ENCODE measurements around the gene RBM20. TPM values are rescaled to one million over a fixed set of nuclear protein-coding genes. Genes with fewer than 3 reads are reported as not detected.

RBM20 gene
- total RNA-seq, 1 experiment from 2014 or later, result 0.17 TPM

DNA sequence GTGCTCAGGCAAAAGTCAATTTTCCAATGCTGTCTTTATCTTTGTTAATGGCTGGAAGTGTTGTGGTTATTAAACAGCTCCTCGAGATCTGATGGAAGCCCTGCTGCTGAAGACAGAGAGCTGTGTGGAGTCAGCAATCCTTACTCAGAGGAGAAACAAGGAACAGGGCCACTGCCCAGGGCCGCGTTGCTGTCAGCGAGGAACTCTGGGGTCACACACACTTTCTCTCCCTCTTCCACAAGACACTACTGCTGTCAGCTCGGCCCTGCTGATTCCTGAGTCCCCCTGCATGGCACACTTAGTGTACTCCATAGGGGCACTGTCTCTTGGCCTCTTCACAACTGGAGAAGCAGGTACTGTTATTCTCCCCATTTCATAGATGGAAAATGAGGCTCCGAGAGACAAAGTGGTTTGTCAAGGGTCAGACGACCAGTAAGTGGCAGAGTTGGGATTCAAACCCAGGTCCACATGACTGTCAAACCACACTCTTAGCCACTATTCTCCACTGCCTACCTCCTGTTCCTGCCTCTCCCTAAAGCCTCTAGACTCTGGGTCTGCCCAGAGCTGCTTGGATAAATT is 198.3 kb downstream of the RBM20 start:
- Histone ChIP-seq H4K5ac (ENCODE audit: insufficient read length, low read depth, low read length) (no peak overlapping the region), H4K20me1 (ENCODE audit: control insufficient read depth, insufficient read depth, insufficient read length) (no peaks in the 10 kb centered on the region), H3K9me3 (ENCODE audit: control insufficient read depth, low read depth, low read length) (no peaks in the 10 kb centered on the region), H3K23me2 (ENCODE audit: insufficient read length, low read depth, low read length, poor library complexity, severe bottlenecking) (no peaks in the 10 kb centered on the region), H2BK12ac (ENCODE audit: insufficient read length, low read depth, low read length) (no peak overlapping the region), H3K27ac (ENCODE audit: insufficient read length, low read depth, low read length) (no peak overlapping the region), H4K8ac (replicated peaks; ENCODE audit: insufficient read length, low read depth, low read length) (no peak overlapping the region), H3K27me3 (ENCODE audit: insufficient read depth, low read length) (no peaks in the 10 kb centered on the region), H2BK15ac (ENCODE audit: low read depth, low read length) (no peak overlapping the region), H4K91ac (ENCODE audit: insufficient read length, low read depth, low read length) (no peak overlapping the region), H3T11ph (ENCODE audit: low read length) (no peak overlapping the region), H3K4ac (ENCODE audit: low read depth, low read length) (no peak overlapping the region), H3K23ac (ENCODE audit: insufficient read length, low read depth, low read length) (no peak overlapping the region), H2BK120ac (ENCODE audit: low read depth, low read length, poor library complexity, severe bottlenecking) (no peak overlapping the region), H3K18ac (ENCODE audit: insufficient read length, low read depth, low read length) (no peak overlapping the region), H3K14ac (ENCODE audit: insufficient read depth, low read length) (no peak overlapping the region; the same call in 1 of the 2 replicates), H3K4me2 (ENCODE audit: insufficient read depth, insufficient read length, low read length) (no peak overlapping the region), H2BK5ac (ENCODE audit: insufficient read length, low read length) (no peak overlapping the region), H2AFZ (ENCODE audit: low read length) (no peak overlapping the region), H3K79me2 (ENCODE audit: insufficient read depth, low read length) (no peaks in the 10 kb centered on the region), H3K56ac (ENCODE audit: insufficient read length, low read depth, low read length) (no peak overlapping the region), H2BK20ac (ENCODE audit: low read depth, low read length, poor library complexity, severe bottlenecking) (no peak overlapping the region), H3K4me1 (ENCODE audit: insufficient read depth, low read length) (no peaks in the 10 kb centered on the region), H2AK5ac (ENCODE audit: insufficient read length, low read length) (no peak overlapping the region), H3K79me1 (ENCODE audit: insufficient read depth, low read depth, low read length, poor library complexity, severe bottlenecking) (no peaks in the 10 kb centered on the region), H3K9ac (ENCODE audit: extremely low read depth, insufficient read length, low read length) (no peak overlapping the region)
- H3K27ac Mint-ChIP-seq, result no peak overlapping the region; a peak in 1 of 7 replicates
- H3K4me3 Mint-ChIP-seq, result no peak overlapping the region
- TF ChIP-seq, protein P1, sequence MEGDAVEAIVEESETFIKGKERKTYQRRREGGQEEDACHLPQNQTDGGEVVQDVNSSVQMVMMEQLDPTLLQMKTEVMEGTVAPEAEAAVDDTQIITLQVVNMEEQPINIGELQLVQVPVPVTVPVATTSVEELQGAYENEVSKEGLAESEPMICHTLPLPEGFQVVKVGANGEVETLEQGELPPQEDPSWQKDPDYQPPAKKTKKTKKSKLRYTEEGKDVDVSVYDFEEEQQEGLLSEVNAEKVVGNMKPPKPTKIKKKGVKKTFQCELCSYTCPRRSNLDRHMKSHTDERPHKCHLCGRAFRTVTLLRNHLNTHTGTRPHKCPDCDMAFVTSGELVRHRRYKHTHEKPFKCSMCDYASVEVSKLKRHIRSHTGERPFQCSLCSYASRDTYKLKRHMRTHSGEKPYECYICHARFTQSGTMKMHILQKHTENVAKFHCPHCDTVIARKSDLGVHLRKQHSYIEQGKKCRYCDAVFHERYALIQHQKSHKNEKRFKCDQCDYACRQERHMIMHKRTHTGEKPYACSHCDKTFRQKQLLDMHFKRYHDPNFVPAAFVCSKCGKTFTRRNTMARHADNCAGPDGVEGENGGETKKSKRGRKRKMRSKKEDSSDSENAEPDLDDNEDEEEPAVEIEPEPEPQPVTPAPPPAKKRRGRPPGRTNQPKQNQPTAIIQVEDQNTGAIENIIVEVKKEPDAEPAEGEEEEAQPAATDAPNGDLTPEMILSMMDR (conservative IDR thresholded peaks at IDR 0.05), result no peak
- H3K36me3 Mint-ChIP-seq (ENCODE audit: insufficient read depth in 1 of 3, low read depth in 3 of 3), result no peaks in the 10 kb centered on the region; a peak in 1 of 7 replicates
- DNase-seq, result no peak
- H3K4me1 Mint-ChIP-seq, result peaks cover 6 to 11% of the 10 kb centered on the region in 2 experiments; a peak in 3 of 4 replicates
- 0 out of 5 replicates have a peak, but pooled peaks cover 0 to 2% of the 10 kb centered on the region in 2 experiments for H3K9me3 Mint-ChIP-seq
- no CpG with 5 or more reads among the region's 7 CpGs for WGBS (ENCODE audit: extremely low coverage, insufficient read length, low lambda C conversion rate)
- no peaks in the 10 kb centered on the region for H3K27me3 Mint-ChIP-seq (ENCODE audit: low read depth)
